ENCODE measurements around the gene MRGPRX3.

The MRGPRX3 gene

GRCh38 chr11:18171377-18172000 lies 39.1 kb downstream of the MRGPRX3 start:
- DNase-seq, result no peak

- DNase-seq, result no peak
Measured at GRCh38 chr11:18172666-18173065, 40.3 kb downstream of the MRGPRX3 start, which contains the start of gene MRGPRX4. Gene MRGPRX4, plus strand, starts transcription at chr11:18172837. Its CDS starts 420 bp downstream, at chr11:18173257.

GRCh38 chr11:18173225-18173866 lies 41.0 kb downstream of the MRGPRX3 start:
- no peak for DNase-seq

Measured in NCI-H187 treated with DMSO at 0.1 percent for 48 hours (cell line).